HG03060 (cell line): Measurements from ENCODE around the gene ANKS1A.

ENCODE experiments used
- ATAC-seq: cut with Tn5 transposase; IDR thresholded peaks from one replicate; pipeline ENCODE4 v1.9.1; 2021; ENCODE audit warnings: low read depth, moderate number of reproducible peaks; ENCODE audit not compliant: unreplicated experiment

The ANKS1A gene

GRCh38 chr6:35062676-35063574 is 173.9 kb downstream of the ANKS1A start:
- ATAC-seq: no peak

- no peak for ATAC-seq
Measured at GRCh38 chr6:35063701-35064280, 174.7 kb downstream of the ANKS1A start.

GRCh38 chr6:35064290-35064689 is 175.2 kb downstream of the ANKS1A start:
- ATAC-seq: no peak

GRCh38 chr6:35064757-35065440 is 175.8 kb downstream of the ANKS1A start:
- ATAC-seq: no peak

- no peak for ATAC-seq
Measured at GRCh38 chr6:35065441-35065800, 176.4 kb downstream of the ANKS1A start.

GRCh38 chr6:35065870-35066269 is 176.8 kb downstream of the ANKS1A start:
- no peak for ATAC-seq

- no peak for ATAC-seq
Measured at GRCh38 chr6:35067234-35067633, 178.2 kb downstream of the ANKS1A start.

- ATAC-seq: no peak
Measured at GRCh38 chr6:35068206-35068605, 179.2 kb downstream of the ANKS1A start.

- no peak for ATAC-seq
Measured at GRCh38 chr6:35068644-35069043, 179.6 kb downstream of the ANKS1A start.

- ATAC-seq: no peak
Measured at GRCh38 chr6:35069262-35069661, 180.2 kb downstream of the ANKS1A start.

- ATAC-seq: no peak
Measured at GRCh38 chr6:35070111-35070510, 181.1 kb downstream of the ANKS1A start.

GRCh38 chr6:35071347-35071994 is 182.4 kb downstream of the ANKS1A start:
- no peak for ATAC-seq

- no peak for ATAC-seq
Measured at GRCh38 chr6:35072051-35072697, 183.1 kb downstream of the ANKS1A start.

- ATAC-seq: no peak
Measured at GRCh38 chr6:35072698-35073055, 183.6 kb downstream of the ANKS1A start.

- no peak for ATAC-seq
Measured at GRCh38 chr6:35073211-35073610, 184.2 kb downstream of the ANKS1A start.

GRCh38 chr6:35073766-35074471 is 184.9 kb downstream of the ANKS1A start:
- ATAC-seq: no peak

GRCh38 chr6:35076997-35077712 is 188.1 kb downstream of the ANKS1A start:
- ATAC-seq: no peak

- ATAC-seq: no peak
Measured at GRCh38 chr6:35077713-35078105, 188.7 kb downstream of the ANKS1A start.

GRCh38 chr6:35078226-35078850 is 189.3 kb downstream of the ANKS1A start:
- ATAC-seq: no peak
